Activated CD8-positive, alpha-beta memory T cell treated with anti-CD3 and anti-CD28 coated beads for 4 hours (primary cell): ENCODE results near the gene METTL6.
"Not testable (repeated sequence)": the region's sequence is repeated elsewhere in the genome, so short reads cannot be mapped to it uniquely, and the experiment has no call there.

Experiments
- DNase-seq, 2 donors: peaks; one replicate each; pipeline ENCODE4 v3.0.0-alpha.2; 2020; ENCODE audit warnings: low read depth in 2 of 2

Gene METTL6

GRCh38 chr3:15368561-15369135 is 58.7 kb downstream of the METTL6 start:
- no peak for DNase-seq

GRCh38 chr3:15367059-15367458 is 60.3 kb downstream of the METTL6 start:
- no peak for DNase-seq

- not testable (repeated sequence) for DNase-seq
Observed at GRCh38 chr3:15364078-15364477, 63.3 kb downstream of the METTL6 start.

GRCh38 chr3:15361494-15362214 is 65.7 kb downstream of the METTL6 start:
- DNase-seq, result no peak

- DNase-seq, result no peak
Observed at GRCh38 chr3:15360788-15361493, 66.4 kb downstream of the METTL6 start.
